Hepatocyte (in vitro differentiated cells): ENCODE results near the gene FARP2. TPM values are rescaled to one million over a fixed set of nuclear protein-coding genes. Genes with fewer than 3 reads are reported as not detected.

Experiments
- DNase-seq: peaks from one replicate; pipeline ENCODE4 v3.0.0-alpha.2; 2016; ENCODE audit warnings: low spot score
- H2AFZ ChIP-seq: fragments of 200-600 bp; sonication (generic); 2 replicates; pipeline ENCODE4 v1.6.0; 2016; ENCODE audit warnings: antibody characterized with exemption, mild to moderate bottlenecking
- H3K27ac ChIP-seq: fragments of 200-600 bp; sonication (generic); 2 replicates; pipeline ENCODE4 v1.5.1; 2016; ENCODE audit warnings: mild to moderate bottlenecking
- H3K27me3 ChIP-seq: fragments of 200-600 bp; sonication (generic); 2 replicates; pipeline ENCODE4 v1.6.1; 2016
- H3K36me3 ChIP-seq: fragments of 200-600 bp; sonication (generic); replicated peaks from 2 replicates; pipeline ENCODE4 v1.5.1; 2016; ENCODE audit warnings: low read depth; ENCODE audit not compliant: insufficient read depth
- H3K4me1 ChIP-seq: fragments of 200-600 bp; sonication (generic); 2 replicates; pipeline ENCODE4 v1.5.1; 2016; ENCODE audit warnings: mild to moderate bottlenecking, moderate library complexity; ENCODE audit not compliant: insufficient read depth
- H3K4me2 ChIP-seq: fragments of 200-600 bp; sonication (generic); 2 replicates; pipeline ENCODE4 v1.6.0; 2016
- H3K4me3 ChIP-seq: fragments of 200-600 bp; sonication (generic); 2 replicates; pipeline ENCODE4 v1.5.1; 2016; ENCODE audit warnings: mild to moderate bottlenecking
- H3K79me2 ChIP-seq: fragments of 200-600 bp; sonication (generic); 2 replicates; pipeline ENCODE4 v1.6.0; 2017; ENCODE audit warnings: mild to moderate bottlenecking
- H3K9me2 ChIP-seq: fragments of 200-600 bp; sonication (generic); replicated peaks from 2 replicates; pipeline ENCODE4 v1.6.0; 2017; ENCODE audit warnings: mild to moderate bottlenecking; ENCODE audit not compliant: insufficient read depth
- H3K9me3 ChIP-seq: fragments of 200-600 bp; sonication (generic); 2 replicates; pipeline ENCODE4 v1.5.1; 2016; ENCODE audit warnings: low read depth, mild to moderate bottlenecking
- H4K20me1 ChIP-seq: fragments of 200-600 bp; sonication (generic); 2 replicates; pipeline ENCODE4 v1.6.0; 2016; ENCODE audit warnings: mild to moderate bottlenecking; ENCODE audit not compliant: insufficient read depth, poor library complexity, severe bottlenecking
- CTCF ChIP-seq: fragments of 200-600 bp; sonication (generic); IDR thresholded peaks from 2 replicates; pipeline ENCODE4 v1.5.1; 2016; ENCODE audit warnings: antibody characterized with exemption, mild to moderate bottlenecking; ENCODE audit not compliant: poor library complexity
- EZH2 ChIP-seq: fragments of 200-600 bp; sonication (generic); IDR thresholded peaks from 2 replicates; pipeline ENCODE4 v1.6.1; 2016; ENCODE audit warnings: antibody characterized with exemption, mild to moderate bottlenecking, borderline replicate concordance
- EZH2phosphoT487 ChIP-seq: fragments of 200-600 bp; sonication (generic); IDR thresholded peaks from one replicate; pipeline ENCODE4 v1.6.1; 2018; ENCODE audit warnings: antibody characterized with exemption, mild to moderate bottlenecking, low read depth, moderate library complexity; ENCODE audit not compliant: unreplicated experiment, severe bottlenecking
- WGBS: methylation state at CpG from one replicate; pipeline ENCODE4 v1.1.6; 2016; ENCODE audit warnings: low lambda C conversion rate; ENCODE audit errors: missing lambda C conversion rate; 5-methylcytosine and 5-hydroxymethylcytosine counted together
- polyA plus RNA-seq: library from polyadenylated mRNA; unstranded; fragments of >200 nt; fragmentation: Nextera tagmentation; extraction: Ambion mirVana; gene quantifications from 2 replicates; pipeline ENCODE4 v1.2.1, GENCODE V29; 2016
- total RNA-seq: library from RNA; depleted of rRNA; stranded (reverse); fragments of >200 nt; gene quantifications from 2 replicates; pipeline ENCODE4 v1.2.3, GENCODE V29; 2014

Gene FARP2
- total and polyA plus RNA-seq, 2 experiments from 2014 or later, result 29.1 to 29.6 TPM

GRCh38 chr2:241493092-241493491 is 137.0 kb downstream of the FARP2 start:
- H3K9me2 ChIP-seq, result no peaks in the 10 kb centered on the region
- H3K9me3 ChIP-seq, result no peaks in the 10 kb centered on the region
- H3K4me3 ChIP-seq, result no peak overlapping the region
- no peaks in the 10 kb centered on the region for H4K20me1 ChIP-seq
- H3K27me3 ChIP-seq, result no peaks in the 10 kb centered on the region
- H3K27ac ChIP-seq, result no peak overlapping the region
- no peaks in the 10 kb centered on the region for H3K79me2 ChIP-seq
- no peak for TF ChIP-seq EZH2phosphoT487
- H3K4me1 ChIP-seq, result no peaks in the 10 kb centered on the region
- H3K36me3 ChIP-seq, result no peaks in the 10 kb centered on the region
- WGBS, result 98% methylated on average over 10 of the region's 10 CpGs
- H2AFZ ChIP-seq, result no peak overlapping the region
- no peak for DNase-seq
- H3K4me2 ChIP-seq, result no peak overlapping the region

GRCh38 chr2:241494311-241494908 is 138.3 kb downstream of the FARP2 start:
- no peaks in the 10 kb centered on the region for H3K27me3 ChIP-seq
- H3K27ac ChIP-seq, result no peak overlapping the region
- H4K20me1 ChIP-seq, result no peaks in the 10 kb centered on the region
- no peak overlapping the region for H2AFZ ChIP-seq
- DNase-seq, result no peak
- H3K9me3 ChIP-seq, result no peaks in the 10 kb centered on the region
- H3K4me2 ChIP-seq, result no peak overlapping the region
- no peaks in the 10 kb centered on the region for H3K9me2 ChIP-seq
- 90% methylated on average over 16 of the region's 16 CpGs for WGBS
- TF ChIP-seq EZH2phosphoT487 (no peak), EZH2 (no peak), CTCF (no peak)
- H3K4me3 ChIP-seq, result no peak overlapping the region
- H3K4me1 ChIP-seq, result no peaks in the 10 kb centered on the region
- H3K79me2 ChIP-seq, result no peaks in the 10 kb centered on the region
- no peaks in the 10 kb centered on the region for H3K36me3 ChIP-seq

GRCh38 chr2:241495172-241496002 is 139.3 kb downstream of the FARP2 start:
- H3K36me3 ChIP-seq, result no peaks in the 10 kb centered on the region
- H4K20me1 ChIP-seq, result no peaks in the 10 kb centered on the region
- H3K27me3 ChIP-seq, result no peaks in the 10 kb centered on the region
- H2AFZ ChIP-seq, result no peak overlapping the region
- no peaks in the 10 kb centered on the region for H3K9me3 ChIP-seq
- DNase-seq, result no peak
- H3K4me3 ChIP-seq, result no peak overlapping the region
- no peak for TF ChIP-seq CTCF
- TF ChIP-seq EZH2phosphoT487, result no peak
- no peak for TF ChIP-seq EZH2
- 91% methylated on average over 34 of the region's 34 CpGs for WGBS
- H3K4me1 ChIP-seq, result no peaks in the 10 kb centered on the region
- H3K4me2 ChIP-seq, result no peak overlapping the region
- no peaks in the 10 kb centered on the region for H3K9me2 ChIP-seq
- no peak overlapping the region for H3K27ac ChIP-seq
- no peaks in the 10 kb centered on the region for H3K79me2 ChIP-seq

GRCh38 chr2:241496003-241496707 is 140.1 kb downstream of the FARP2 start:
- Histone ChIP-seq H3K79me2 (peaks cover 4% of the 10 kb centered on the region), H2AFZ (no peak overlapping the region), H3K4me3 (no peak overlapping the region), H3K9me3 (no peaks in the 10 kb centered on the region), H3K27me3 (no peaks in the 10 kb centered on the region), H3K4me2 (no peak overlapping the region), H3K9me2 (no peaks in the 10 kb centered on the region), H3K27ac (no peak overlapping the region), H3K4me1 (no peaks in the 10 kb centered on the region), H4K20me1 (no peaks in the 10 kb centered on the region), H3K36me3 (no peaks in the 10 kb centered on the region)
- no peak for DNase-seq
- WGBS, result 95% methylated on average over 27 of the region's 28 CpGs
- TF ChIP-seq CTCF (no peak), EZH2phosphoT487 (no peak), EZH2 (no peak)
